GM18526 (cell line): ENCODE data around the gene TTLL12.

Source experiments
- POLR2A ChIP-seq: IDR thresholded peaks from 3 replicates; pipeline ENCODE4 v1.6.1; 2011; ENCODE audit not compliant: insufficient read length; ENCODE audit errors: extremely low read depth

The TTLL12 gene

GRCh38 chr22:43207849-43208702 lies 21.1 kb upstream of the TTLL12 start:
- TF ChIP-seq POLR2A = no peak

GRCh38 chr22:43207386-43207785 lies 20.5 kb upstream of the TTLL12 start:
- TF ChIP-seq POLR2A = no peak

- TF ChIP-seq POLR2A = no peak
Observed at GRCh38 chr22:43206509-43207161, 19.7 kb upstream of the TTLL12 start.

DNA sequence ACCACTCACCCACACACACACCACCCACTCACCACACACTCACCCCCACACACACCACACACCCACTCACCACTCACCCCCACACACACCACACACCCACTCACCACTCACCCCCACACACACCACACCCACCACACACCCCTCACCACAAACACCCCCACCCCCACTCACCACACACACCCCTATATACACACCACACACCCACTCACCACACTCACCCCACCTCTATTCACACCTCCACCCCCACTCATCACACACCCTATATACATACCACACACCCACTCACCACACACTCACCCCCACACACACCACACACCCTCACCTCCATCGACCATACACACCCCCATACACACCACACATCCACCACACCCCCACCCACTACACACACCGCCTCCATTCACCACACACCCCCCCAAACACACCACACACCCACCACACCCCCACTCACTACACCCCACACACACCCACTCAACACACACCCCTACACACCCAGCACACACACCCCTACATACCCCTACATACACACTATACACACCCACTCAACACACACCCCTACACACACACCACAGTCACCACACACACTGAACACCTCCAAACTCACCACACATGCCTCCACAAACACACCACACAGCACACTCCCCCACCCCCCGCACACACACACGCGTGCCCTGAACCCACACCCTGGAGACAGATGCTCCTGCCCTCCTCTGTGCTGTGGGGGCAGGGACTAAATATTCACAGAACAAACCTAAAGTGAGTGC lies 19.0 kb upstream of the TTLL12 start:
- TF ChIP-seq POLR2A = no peak

- no peak for TF ChIP-seq POLR2A
Observed at GRCh38 chr22:43205261-43205691, 18.3 kb upstream of the TTLL12 start.

DNA sequence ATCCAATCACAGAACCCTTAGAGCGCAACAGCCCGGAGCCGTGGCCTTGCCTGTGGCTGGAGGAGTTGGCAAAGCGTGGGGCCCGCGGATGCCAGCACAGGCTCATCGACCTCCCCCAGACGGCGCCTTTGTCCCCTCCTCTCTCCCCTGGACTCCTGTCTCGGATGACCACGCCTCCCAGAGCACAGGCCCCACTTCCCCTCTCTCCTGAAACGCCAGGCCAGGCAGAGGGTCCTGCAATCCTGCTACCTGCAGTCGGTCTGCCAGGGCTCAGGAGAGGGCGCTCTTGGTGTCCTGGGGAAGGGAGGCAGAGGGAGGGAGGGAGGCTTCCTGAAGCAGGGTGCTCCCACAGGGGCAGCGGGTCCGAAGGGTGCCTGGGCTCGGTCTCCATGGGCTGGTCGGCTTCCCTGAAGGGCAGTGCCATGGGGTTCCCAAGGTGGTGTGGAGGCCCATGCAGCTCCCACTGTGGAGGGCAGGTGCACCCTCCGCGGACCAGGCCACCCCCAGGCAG lies 16.6 kb upstream of the TTLL12 start:
- TF ChIP-seq POLR2A = no peak

DNA sequence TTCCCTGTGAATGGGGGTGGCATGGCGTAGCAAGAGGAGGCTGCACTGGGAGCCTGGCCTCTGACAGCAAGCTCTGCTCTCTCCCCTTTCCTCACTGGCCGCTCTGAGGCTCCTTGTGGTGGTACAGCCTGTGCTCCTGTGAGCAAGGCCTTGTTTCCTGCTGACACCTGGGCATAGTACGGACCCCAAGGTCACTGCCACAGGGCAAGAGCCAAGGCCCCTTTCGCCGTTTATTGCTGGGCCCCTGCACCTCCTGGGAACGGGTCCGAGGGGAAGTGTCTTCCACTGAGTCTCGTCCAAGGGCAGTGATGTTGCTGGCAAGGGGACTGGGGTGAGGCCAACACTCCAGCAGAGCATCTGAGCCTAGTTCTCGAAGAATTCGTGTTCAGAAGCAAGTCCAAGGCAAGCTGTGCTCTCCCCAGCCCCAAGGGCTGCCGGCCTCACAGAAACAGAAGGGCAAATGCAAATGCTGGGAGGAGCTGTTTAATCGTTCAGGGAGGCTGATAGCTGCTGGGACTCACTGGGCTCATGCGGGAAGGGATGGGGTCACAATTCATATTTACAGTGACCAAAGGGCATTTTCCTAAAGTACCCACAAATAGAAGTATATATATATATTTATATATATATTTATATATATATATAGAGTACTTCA lies 15.9 kb upstream of the TTLL12 start:
- TF ChIP-seq POLR2A = no peak

DNA sequence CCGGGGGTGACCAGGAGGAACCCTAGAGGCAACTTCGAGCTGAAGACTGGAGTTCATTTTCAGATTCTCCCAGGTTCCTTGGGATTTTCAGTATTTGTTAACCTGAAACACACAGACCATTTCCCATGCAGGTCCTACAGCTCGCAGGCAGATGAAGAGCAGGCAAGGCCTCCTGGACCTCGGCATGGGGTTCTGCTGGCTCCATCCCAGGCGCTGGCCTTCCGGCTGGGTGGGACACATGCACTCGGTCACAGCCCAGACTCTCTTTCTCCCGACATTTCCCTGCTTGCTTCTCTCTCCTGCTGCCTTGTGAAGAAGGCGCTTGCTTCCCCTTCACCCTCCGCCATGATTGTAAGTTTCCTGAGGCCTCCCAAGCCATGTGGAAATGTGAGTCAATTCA lies 15.4 kb upstream of the TTLL12 start:
- TF ChIP-seq POLR2A = no peak

- TF ChIP-seq POLR2A = no peak
Observed at GRCh38 chr22:43201486-43202219, 14.7 kb upstream of the TTLL12 start.

DNA sequence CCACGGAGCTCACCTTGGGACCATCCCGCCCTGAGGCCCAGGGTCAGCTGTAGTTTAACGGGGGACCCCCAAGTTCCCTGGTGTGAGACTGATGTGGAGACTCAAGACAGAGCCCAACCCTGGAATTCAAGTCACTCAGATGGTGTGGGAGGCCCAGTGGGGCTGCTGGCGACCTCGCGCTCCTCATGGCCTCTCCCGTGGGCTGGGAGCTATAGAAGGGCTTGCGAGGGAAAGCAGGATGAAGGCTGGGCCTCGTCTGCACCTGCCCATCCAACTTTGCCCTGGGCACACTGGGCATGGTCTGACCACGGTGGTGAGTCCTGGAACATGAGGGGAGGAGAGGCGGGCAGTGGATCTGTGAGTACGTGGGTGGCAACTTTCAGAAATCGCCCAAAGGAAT lies 13.6 kb upstream of the TTLL12 start:
- no peak for TF ChIP-seq POLR2A

DNA sequence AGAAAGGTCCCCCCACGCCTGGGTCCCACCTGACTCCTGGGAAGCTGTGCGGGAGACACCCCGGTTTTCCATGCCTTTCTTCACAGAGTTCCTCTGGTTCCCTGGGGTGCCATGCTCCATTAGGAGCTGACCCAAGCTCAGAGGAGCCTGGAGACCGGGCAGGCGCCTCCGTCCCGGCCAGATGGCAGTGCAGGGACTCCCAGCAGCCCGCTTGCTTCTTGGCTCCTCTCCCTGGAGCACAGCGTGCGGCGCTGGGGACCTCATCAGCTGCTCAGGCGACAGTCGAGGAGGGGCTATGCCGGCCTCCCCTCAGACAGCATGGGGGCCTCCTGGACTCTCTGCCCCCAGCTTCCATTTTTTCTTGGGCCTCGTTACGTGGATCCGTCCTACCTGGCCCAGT lies 13.1 kb upstream of the TTLL12 start:
- TF ChIP-seq POLR2A = no peak

DNA sequence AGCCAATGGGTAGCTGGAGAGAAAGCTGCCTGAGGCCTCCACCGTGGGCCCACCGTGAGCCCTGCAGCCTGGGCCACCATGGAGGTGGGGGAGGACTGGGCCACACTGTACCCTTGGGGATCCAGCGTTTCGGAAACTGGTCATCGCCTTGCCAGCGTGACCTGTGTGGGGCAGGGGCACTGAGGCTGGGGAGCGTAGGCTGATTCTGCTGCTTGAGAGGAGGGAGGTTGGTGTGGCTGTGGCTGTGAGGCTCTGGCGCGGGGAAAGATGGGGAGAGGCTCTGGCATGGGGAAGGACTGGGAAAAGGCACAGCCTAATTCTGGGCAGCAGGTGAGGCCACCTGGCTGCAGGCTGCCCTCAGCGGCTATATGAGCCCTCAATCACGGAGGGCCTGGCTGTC lies 12.6 kb upstream of the TTLL12 start:
- TF ChIP-seq POLR2A = no peak

DNA sequence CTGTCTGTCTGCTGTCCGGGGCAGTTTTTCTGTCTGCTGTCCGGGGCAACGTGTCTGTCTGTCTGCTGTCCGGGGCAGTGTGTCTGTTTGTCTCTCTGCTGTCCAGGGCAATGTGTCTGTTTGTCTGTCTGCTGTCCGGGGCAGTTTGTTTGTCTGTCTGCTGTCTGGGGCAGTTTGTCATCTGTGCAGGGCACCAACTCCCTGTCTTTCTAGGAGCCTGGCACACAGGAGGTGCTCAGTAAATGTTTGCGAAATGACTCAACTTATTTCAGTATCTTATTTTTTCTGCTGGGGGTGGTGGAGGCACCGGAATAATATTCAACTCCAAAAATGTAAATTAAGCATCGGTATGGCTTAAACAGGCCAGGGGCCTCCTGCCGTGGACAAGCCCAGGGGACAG lies 12.0 kb upstream of the TTLL12 start:
- no peak for TF ChIP-seq POLR2A

GRCh38 chr22:43198126-43198525 lies 11.2 kb upstream of the TTLL12 start:
- no peak for TF ChIP-seq POLR2A
